Endometrial microvascular endothelial cells (primary cell): ENCODE measurements around the gene KLRF2. TPM values are rescaled to one million over a fixed set of nuclear protein-coding genes. Genes with fewer than 3 reads are reported as not detected.

Experiments
- in situ Hi-C: cut with HindIII; loops from 2 replicates; pipeline ENCODE4 v1.10.0; 2017; ENCODE audit warnings: low sequenced_read_pairs, low pct_unique_long_range_greater_than_20kb; ENCODE audit errors: inconsistent ontology term
- total RNA-seq: library from RNA; depleted of rRNA; stranded (reverse); fragments of >200 nt; gene quantifications from one replicate; pipeline ENCODE4 v1.2.3, GENCODE V29; 2015; ENCODE audit errors: inconsistent ontology term

The KLRF2 gene
- total RNA-seq, 1 donor from 2014 or later, result not detected

DNA sequence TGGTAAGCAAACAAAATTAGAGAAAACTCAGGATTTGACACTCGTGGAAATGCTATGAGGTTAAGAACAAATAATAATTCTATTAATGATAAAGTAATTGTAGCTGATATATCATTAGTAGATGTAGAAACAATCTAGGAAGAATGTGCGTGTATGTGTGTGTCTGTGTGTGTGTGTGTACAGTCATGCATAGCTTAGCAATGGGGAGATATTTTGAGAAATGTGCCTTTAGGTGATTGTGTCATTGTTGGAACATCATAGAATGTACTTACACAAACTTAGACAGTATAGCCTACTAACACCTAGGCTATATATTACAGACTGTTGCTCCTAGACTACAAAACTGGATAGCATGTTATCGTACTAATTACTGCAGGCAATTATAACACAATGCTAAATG lies 45.6 kb downstream of the KLRF2 start:
- in situ Hi-C loops, result no loop called here

DNA sequence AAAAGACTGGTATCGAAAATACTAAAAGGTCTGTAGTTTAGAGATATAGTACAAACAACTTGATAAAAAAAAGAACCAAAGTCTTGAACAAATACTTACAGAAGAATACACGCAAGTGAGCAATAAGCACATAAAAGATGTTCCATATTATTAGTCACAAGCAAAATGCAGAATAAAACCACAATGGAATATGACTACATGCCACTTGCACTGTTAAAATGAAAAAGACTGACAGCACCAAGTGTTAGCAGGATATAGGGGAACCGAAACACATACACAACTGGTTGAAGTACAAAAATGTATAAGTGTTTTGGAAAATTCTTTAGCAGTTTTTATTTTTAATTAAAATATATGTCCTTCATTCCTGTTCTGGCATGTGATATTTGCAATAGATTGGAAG lies 47.3 kb downstream of the KLRF2 start:
- in situ Hi-C loops, result no loop called here

DNA sequence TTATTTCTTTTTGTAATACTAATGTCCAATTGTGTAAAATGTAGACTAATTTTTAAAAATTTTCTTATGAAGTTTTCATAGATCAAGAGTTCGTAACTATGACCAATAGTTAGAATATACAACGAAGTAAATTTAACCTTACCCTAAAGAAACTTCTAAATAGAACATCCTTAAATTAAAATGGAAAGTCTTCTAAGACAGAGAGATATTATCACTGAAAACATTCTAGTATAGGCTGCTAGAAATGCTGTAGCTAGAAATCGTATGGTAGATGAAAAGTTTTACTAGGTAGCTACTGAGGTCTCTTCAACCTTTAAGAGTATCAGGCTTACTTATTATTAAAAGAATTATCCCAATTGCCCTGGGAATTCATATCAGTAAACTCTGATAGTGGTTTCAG lies 50.0 kb downstream of the KLRF2 start:
- in situ Hi-C loops, result no loop called here

DNA sequence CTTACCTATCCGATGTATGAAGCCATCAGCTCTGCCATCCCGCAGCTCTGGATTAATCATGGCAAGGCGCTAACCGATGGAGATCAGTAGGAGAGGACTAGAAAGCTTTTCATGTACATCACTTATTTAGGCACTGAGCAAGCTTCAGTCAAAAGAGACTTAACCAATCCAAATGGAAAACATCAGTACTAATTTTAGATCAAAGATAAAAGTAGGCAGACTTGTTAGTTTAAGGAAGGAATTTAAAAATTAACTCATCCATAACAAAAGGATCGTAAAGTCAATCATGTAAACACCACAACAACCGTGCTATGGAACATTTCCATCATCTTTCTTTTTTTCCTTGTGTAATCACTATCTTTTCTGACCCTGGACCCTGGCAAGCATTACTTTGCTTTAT lies 51.0 kb downstream of the KLRF2 start, which contains the start of gene CLEC2A:
Gene CLEC2A, minus strand, starts transcription at position 101 of the 400 bp plus-strand sequence. Its CDS starts 41 bp downstream, at position 60.
- in situ Hi-C loops, result no loop called here

DNA sequence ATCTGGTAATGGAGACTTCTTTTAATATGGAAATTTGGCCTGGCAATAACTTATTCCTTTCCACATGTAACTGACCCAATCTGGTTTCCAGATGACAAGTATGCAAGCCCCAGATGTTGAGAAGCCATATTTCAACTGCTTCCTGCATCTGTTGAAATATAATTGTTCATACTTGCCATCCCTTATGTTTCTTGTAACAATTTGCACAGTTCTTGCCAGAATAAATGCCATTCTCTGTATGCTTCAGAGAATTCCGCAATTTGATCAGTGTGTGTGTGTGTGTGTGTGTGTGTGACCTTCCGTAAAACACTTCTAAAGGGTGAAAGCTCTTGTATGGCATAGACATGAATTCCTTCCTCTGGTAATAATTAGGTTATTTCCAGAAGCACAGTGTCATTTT lies 52.7 kb downstream of the KLRF2 start:
- in situ Hi-C loops, result no loop called here

DNA sequence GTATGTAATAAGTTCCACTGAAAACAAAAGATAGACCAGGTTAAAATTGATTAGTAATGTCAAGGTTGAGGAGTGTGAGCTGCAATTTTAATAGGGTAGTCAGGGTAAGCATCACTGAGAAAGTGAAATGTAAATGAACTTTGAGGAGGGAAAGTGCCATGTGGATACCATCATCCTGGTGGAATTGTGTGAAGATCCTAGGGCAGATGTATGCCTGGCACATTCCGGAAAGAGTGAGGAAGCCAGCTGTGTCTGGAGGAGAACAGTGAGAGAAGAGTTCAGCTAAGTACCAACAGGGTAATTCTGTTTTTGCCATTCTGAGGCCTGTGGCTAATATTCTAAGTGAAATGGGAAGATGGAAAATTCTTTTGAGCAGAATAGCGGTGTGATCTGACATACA lies 53.7 kb downstream of the KLRF2 start:
- in situ Hi-C loops, result no loop called here

DNA sequence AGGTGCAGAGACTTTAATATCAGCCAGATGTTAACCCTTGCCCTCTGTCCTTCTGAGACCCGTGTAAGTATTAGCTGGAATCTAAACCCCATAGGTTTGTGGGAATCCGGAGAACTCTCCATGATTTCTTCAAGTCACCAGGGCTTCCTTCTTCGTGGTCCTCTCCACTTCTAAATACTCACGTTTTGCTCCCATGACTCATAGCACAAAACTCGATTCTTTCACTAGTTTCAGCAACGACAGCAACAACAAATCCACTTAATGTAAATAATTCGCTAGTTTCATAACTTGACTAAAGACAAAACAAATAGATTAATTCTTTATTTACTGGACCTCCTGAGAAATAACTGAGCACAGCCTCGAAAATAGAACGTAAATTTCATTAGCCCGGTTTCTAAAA lies 55.3 kb downstream of the KLRF2 start:
- in situ Hi-C loops, result no loop called here

DNA sequence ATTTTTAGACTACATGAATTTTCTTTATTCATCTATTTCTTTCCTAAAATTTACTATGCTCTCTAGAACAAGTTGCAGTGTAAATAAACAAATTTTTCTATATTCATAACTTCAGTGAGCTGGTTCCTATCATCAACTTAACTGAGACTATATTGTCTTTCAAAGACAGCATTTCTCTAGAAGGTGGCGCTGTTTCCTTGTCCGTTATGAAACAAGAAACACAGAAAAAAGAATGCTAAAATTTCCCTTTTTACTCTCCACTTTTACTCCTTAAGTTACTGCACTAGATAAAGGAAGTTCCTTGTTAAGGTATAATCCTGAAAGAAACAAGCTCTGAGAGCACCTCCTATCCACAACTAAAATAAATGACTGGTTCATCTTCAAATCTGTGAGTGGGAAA lies 59.1 kb downstream of the KLRF2 start:
- in situ Hi-C loops, result no loop called here

DNA sequence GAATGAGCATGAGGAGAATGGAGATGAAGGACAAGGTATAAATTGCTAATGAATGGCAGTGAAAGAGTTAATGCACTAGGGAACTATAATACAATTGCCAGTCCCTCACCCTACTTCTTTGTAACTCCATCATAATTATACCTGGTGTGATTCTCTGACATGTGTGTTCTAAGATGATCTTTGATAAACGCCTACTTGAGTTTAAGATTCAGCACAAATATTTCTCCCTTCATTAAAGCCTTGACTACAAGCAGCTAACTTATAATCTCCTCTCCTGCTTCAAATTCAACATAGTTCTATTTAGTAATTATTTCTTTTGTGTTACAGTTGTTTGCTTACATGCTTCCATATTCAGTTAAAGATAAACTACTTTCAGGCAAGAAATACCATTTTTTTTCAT lies 60.5 kb downstream of the KLRF2 start:
- in situ Hi-C loops, result no loop called here

DNA sequence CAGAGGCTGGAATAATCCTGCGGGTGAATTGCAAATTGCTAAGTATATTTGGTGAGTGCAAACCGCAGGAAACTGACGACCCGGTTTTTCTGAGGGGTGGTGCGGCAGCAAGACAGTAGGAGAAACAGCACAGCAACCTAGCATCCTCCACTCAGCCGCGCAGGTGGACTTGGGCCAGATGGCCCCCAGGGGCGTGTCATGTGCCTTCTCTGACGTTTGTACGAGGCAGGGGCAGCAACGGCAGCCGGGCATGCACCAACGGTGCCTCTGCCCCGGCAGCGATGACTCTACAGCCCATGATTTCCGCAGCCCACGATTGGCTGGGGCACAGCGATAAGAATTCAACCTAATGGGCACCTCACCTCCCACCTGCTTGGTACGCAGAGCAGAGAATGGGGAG lies 62.0 kb downstream of the KLRF2 start:
- in situ Hi-C loops, result no loop called here

DNA sequence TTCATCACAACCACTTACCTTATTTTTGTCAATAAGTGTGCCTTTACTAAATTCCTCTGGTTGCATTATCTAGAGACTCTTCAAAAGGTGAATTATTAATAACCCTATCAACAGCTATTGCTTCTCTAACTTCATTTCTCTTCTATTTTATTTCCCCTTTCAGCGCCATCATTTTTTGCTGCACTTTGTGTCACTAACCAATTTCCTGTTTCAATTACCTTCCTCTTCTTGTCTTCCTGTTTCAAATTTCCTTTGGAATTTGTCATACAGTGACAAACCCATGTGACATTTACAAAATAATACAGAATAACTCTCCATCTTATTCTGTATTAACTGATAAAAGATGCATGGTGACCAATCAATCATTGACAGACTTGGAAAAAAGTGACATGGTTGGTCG lies 63.1 kb downstream of the KLRF2 start:
- in situ Hi-C loops, result no loop called here

Other genes with a start within 250 kb of the KLRF2 start
- gene CLEC2D, start 211.8 kb upstream of the KLRF2 start, total RNA-seq, result 0.56 TPM
- gene CLECL1, start 148.4 kb upstream of the KLRF2 start, total RNA-seq, result not detected
- gene CD69, start 120.6 kb upstream of the KLRF2 start, total RNA-seq, result 23.8 TPM
- gene KLRF1, start 54.0 kb upstream of the KLRF2 start, total RNA-seq, result 2.1 TPM
- 30.8 TPM for gene CLEC2B, start 12.1 kb upstream of the KLRF2 start, total RNA-seq
- not detected for gene CLEC2A, start 50.9 kb downstream of the KLRF2 start, total RNA-seq
- not detected for gene CLEC12A, start 89.9 kb downstream of the KLRF2 start, total RNA-seq
- gene CLEC1B, start 117.6 kb downstream of the KLRF2 start, total RNA-seq, result not detected
- 0.09 TPM for gene CLEC12B, start 129.1 kb downstream of the KLRF2 start, total RNA-seq
- gene CLEC9A, start 149.2 kb downstream of the KLRF2 start, total RNA-seq, result not detected
- 54.4 TPM for gene CLEC1A, start 217.5 kb downstream of the KLRF2 start, total RNA-seq
- gene CLEC7A, start 248.7 kb downstream of the KLRF2 start, total RNA-seq, result 0.84 TPM